Measurements from ENCODE around the gene COL26A1. TPM values are rescaled to one million over a fixed set of nuclear protein-coding genes. Genes with fewer than 3 reads are reported as not detected.

The COL26A1 gene
- total RNA-seq, 3 donors from 2014 or later (not counting 1 experiment from before 2014, with no cell fraction given): 0.16 TPM; not detected in 2

GRCh38 chr7:101556453-101556968 is 193.8 kb downstream of the COL26A1 start:
- H3K27me3 Mint-ChIP-seq (ENCODE audit: low read depth in 2 of 2): peaks cover 0 to 7% of the 10 kb centered on the region in 2 donors
- no peaks in the 10 kb centered on the region for H3K36me3 Mint-ChIP-seq
- no peak overlapping the region for H3K4me3 Mint-ChIP-seq
- no peaks in the 10 kb centered on the region for H3K9me3 ChIP-seq (ENCODE audit: control insufficient read depth, insufficient read depth, low read length)
- H3K27me3 ChIP-seq (ENCODE audit: control insufficient read depth, insufficient read depth, low read length): no peaks in the 10 kb centered on the region
- H3K4me1 Mint-ChIP-seq: no peaks in the 10 kb centered on the region
- no peaks in the 10 kb centered on the region for H3K36me3 ChIP-seq (ENCODE audit: control insufficient read depth, insufficient read depth, low read length)
- no peaks in the 10 kb centered on the region for H3K4me1 ChIP-seq (ENCODE audit: control insufficient read depth, insufficient read depth, low read length)
- DNase-seq (no peak), ATAC-seq (no peak)
- no peak overlapping the region for H3K27ac Mint-ChIP-seq
- no peak overlapping the region for H3K4me3 ChIP-seq (ENCODE audit: low read length)
- 71% methylated on average over 1 of the region's 1 CpG for WGBS (ENCODE audit: insufficient coverage)
- intact Hi-C loops (cut with micrococcal nuclease): no loop called here
- no peak for TF ChIP-seq CTCF (IDR thresholded peaks at IDR 0.05)
- no peaks in the 10 kb centered on the region for H3K9me3 Mint-ChIP-seq
- no peak overlapping the region for H3K27ac ChIP-seq (ENCODE audit: low read length)

- Mint-ChIP-seq H3K27ac (no peak overlapping the region), H3K36me3 (no peaks in the 10 kb centered on the region), H3K9me3 (no peaks in the 10 kb centered on the region), H3K27me3 (ENCODE audit: low read depth in 2 of 2) (peaks cover 0 to 7% of the 10 kb centered on the region in 2 donors), H3K4me3 (no peak overlapping the region), H3K4me1 (no peaks in the 10 kb centered on the region)
- ATAC-seq (no peak), DNase-seq (no peak)
- 76% methylated on average over 8 of the region's 8 CpGs for WGBS (ENCODE audit: insufficient coverage)
- no peak for TF ChIP-seq CTCF (IDR thresholded peaks at IDR 0.05)
- H3K9me3 ChIP-seq (ENCODE audit: control insufficient read depth, insufficient read depth, low read length): no peaks in the 10 kb centered on the region
- H3K4me3 ChIP-seq (ENCODE audit: low read length): no peak overlapping the region
- intact Hi-C loops (cut with micrococcal nuclease): no loop called here
- no peaks in the 10 kb centered on the region for H3K27me3 ChIP-seq (ENCODE audit: control insufficient read depth, insufficient read depth, low read length)
- H3K27ac ChIP-seq (ENCODE audit: low read length): no peak overlapping the region
- H3K4me1 ChIP-seq (ENCODE audit: control insufficient read depth, insufficient read depth, low read length): no peaks in the 10 kb centered on the region
- no peaks in the 10 kb centered on the region for H3K36me3 ChIP-seq (ENCODE audit: control insufficient read depth, insufficient read depth, low read length)
Observed at GRCh38 chr7:101557421-101557820, 194.7 kb downstream of the COL26A1 start.

GRCh38 chr7:101557978-101558741 is 195.5 kb downstream of the COL26A1 start:
- H3K27me3 Mint-ChIP-seq (ENCODE audit: low read depth in 2 of 2): peaks cover 0 to 7% of the 10 kb centered on the region in 2 donors
- Histone ChIP-seq H3K4me3 (ENCODE audit: low read length) (no peak overlapping the region), H3K9me3 (ENCODE audit: control insufficient read depth, insufficient read depth, low read length) (no peaks in the 10 kb centered on the region), H3K27me3 (ENCODE audit: control insufficient read depth, insufficient read depth, low read length) (no peaks in the 10 kb centered on the region), H3K27ac (ENCODE audit: low read length) (no peak overlapping the region), H3K36me3 (ENCODE audit: control insufficient read depth, insufficient read depth, low read length) (no peaks in the 10 kb centered on the region), H3K4me1 (ENCODE audit: control insufficient read depth, insufficient read depth, low read length) (no peaks in the 10 kb centered on the region)
- H3K4me1 Mint-ChIP-seq: no peaks in the 10 kb centered on the region
- H3K4me3 Mint-ChIP-seq: no peak overlapping the region
- H3K9me3 Mint-ChIP-seq: no peaks in the 10 kb centered on the region
- intact Hi-C loops (cut with micrococcal nuclease): no loop called here
- H3K36me3 Mint-ChIP-seq: no peaks in the 10 kb centered on the region
- DNase-seq: no peak
- 77% methylated on average over 9 of the region's 9 CpGs for WGBS (ENCODE audit: insufficient coverage)
- no peak for TF ChIP-seq CTCF (IDR thresholded peaks at IDR 0.05)
- H3K27ac Mint-ChIP-seq: no peak overlapping the region
- ATAC-seq: no peak
